ENCODE measurements around the gene TAF1C.

TAF1C gene

DNA sequence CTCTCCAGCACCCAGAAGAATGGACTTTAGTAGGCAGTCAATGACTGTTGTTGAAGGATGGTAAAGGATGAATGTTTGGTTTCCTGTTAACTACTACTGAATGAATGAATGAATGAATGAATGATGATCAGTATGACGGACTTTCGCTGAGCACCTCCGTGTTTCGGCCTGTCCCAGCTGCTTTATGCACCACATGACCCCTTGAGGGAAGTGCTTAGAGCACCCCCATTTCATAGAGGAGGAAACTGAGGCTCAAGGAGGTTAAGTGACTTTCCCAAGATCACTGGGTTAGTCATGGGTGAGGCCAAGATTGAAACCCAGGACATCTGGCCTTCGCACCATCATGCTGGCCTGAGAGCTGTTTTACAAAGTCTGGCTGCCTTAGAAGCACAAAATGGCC is 46.1 kb upstream of the TAF1C start:
- H3K27me3 ChIP-seq (replicated peaks; ENCODE audit: insufficient read depth, low read length) = peaks cover 75% of the 10 kb centered on the region
- H3K79me2 ChIP-seq (ENCODE audit: low read length) = no peaks in the 10 kb centered on the region
- no peak for DNase-seq
- no peak overlapping the region for H3K4me3 ChIP-seq (ENCODE audit: low read length)
- H3F3A ChIP-seq (ENCODE audit: insufficient read depth, low read length) = no peaks in the 10 kb centered on the region
- H2AFZ ChIP-seq (ENCODE audit: low read length) = no peak overlapping the region
- no peaks in the 10 kb centered on the region for H3K9me3 ChIP-seq (replicated peaks; ENCODE audit: insufficient read depth, low read length)
- H3K4me2 ChIP-seq (ENCODE audit: low read depth, low read length) = no peak overlapping the region
- no peak overlapping the region for H3K27ac ChIP-seq (ENCODE audit: low read length)
- no peaks in the 10 kb centered on the region for H3K4me1 ChIP-seq (ENCODE audit: low read length)
- H3K9me2 ChIP-seq (replicated peaks; ENCODE audit: insufficient read depth, low read length) = no peaks in the 10 kb centered on the region
- TF ChIP-seq, protein P1, sequence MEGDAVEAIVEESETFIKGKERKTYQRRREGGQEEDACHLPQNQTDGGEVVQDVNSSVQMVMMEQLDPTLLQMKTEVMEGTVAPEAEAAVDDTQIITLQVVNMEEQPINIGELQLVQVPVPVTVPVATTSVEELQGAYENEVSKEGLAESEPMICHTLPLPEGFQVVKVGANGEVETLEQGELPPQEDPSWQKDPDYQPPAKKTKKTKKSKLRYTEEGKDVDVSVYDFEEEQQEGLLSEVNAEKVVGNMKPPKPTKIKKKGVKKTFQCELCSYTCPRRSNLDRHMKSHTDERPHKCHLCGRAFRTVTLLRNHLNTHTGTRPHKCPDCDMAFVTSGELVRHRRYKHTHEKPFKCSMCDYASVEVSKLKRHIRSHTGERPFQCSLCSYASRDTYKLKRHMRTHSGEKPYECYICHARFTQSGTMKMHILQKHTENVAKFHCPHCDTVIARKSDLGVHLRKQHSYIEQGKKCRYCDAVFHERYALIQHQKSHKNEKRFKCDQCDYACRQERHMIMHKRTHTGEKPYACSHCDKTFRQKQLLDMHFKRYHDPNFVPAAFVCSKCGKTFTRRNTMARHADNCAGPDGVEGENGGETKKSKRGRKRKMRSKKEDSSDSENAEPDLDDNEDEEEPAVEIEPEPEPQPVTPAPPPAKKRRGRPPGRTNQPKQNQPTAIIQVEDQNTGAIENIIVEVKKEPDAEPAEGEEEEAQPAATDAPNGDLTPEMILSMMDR (IDR thresholded peaks at IDR 0.05; ENCODE audit: low read length) = no peak
- TF ChIP-seq EZH2 (optimal IDR thresholded peaks at IDR 0.05; ENCODE audit: low read depth, low read length) (no peak), EZH2phosphoT487 (IDR thresholded peaks at IDR 0.05; ENCODE audit: low read length) (no peak)
- no peaks in the 10 kb centered on the region for H3K36me3 ChIP-seq (replicated peaks; ENCODE audit: insufficient read depth, low read length)
- H4K20me1 ChIP-seq (ENCODE audit: insufficient read depth, low read length) = no peaks in the 10 kb centered on the region
- H3K9ac ChIP-seq (ENCODE audit: low read length) = no peak overlapping the region

DNA sequence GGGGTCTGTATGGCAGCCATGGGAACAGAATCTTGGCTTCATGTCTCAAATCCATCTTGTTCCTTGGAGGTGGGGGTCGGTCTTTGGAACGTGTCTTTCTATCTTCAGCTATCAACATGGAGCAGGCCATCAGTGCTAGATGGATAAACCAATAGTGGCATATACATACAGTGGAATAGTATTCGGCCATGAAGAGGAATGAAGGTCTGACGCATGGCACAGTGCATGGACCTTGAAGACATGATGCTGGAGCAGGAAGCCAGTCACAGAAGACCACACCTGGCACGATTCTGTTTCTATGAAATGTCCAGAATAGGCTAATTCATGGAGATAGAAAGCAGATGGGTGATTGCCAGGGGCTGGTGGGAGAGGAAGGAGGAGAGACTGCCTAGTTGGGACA is 45.2 kb upstream of the TAF1C start:
- H3K36me3 ChIP-seq (replicated peaks; ENCODE audit: insufficient read depth, low read length) = no peaks in the 10 kb centered on the region
- no peaks in the 10 kb centered on the region for H3K79me2 ChIP-seq (ENCODE audit: low read length)
- H3K4me3 ChIP-seq (ENCODE audit: low read length) = no peak overlapping the region
- no peaks in the 10 kb centered on the region for H3F3A ChIP-seq (ENCODE audit: insufficient read depth, low read length)
- H3K27me3 ChIP-seq (replicated peaks; ENCODE audit: insufficient read depth, low read length) = peaks cover 72% of the 10 kb centered on the region
- H3K4me2 ChIP-seq (ENCODE audit: low read depth, low read length) = no peak overlapping the region
- no peaks in the 10 kb centered on the region for H4K20me1 ChIP-seq (ENCODE audit: insufficient read depth, low read length)
- H3K27ac ChIP-seq (ENCODE audit: low read length) = no peak overlapping the region
- no peaks in the 10 kb centered on the region for H3K9me3 ChIP-seq (replicated peaks; ENCODE audit: insufficient read depth, low read length)
- H3K9ac ChIP-seq (ENCODE audit: low read length) = no peak overlapping the region
- DNase-seq = no peak
- H2AFZ ChIP-seq (ENCODE audit: low read length) = no peak overlapping the region
- H3K9me2 ChIP-seq (replicated peaks; ENCODE audit: insufficient read depth, low read length) = no peaks in the 10 kb centered on the region
- TF ChIP-seq EZH2phosphoT487 (IDR thresholded peaks at IDR 0.05; ENCODE audit: low read length) = no peak
- TF ChIP-seq, protein P1 (IDR thresholded peaks at IDR 0.05; ENCODE audit: low read length) = no peak
- no peak for TF ChIP-seq EZH2 (optimal IDR thresholded peaks at IDR 0.05; ENCODE audit: low read depth, low read length)
- H3K4me1 ChIP-seq (ENCODE audit: low read length) = no peaks in the 10 kb centered on the region

DNA sequence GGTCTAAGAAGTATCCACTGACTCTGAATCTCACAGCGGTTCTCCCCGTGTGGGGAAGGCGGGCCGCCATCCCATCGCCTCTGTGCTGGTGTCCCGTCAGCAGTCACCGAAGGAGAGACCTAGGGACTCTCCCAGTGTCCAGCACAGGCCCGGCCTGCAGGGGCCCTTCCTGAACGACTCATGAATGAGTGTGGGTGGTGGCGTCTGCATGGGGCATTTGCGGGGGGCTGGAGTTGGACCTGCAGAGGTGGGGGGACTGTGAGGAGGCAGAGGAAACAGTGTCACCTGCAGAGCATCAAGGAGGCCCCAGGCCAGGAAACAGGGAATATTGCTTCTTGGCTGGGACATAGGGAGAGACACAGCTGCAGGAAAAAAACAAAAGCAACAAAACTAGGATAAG is 42.6 kb upstream of the TAF1C start:
- Histone ChIP-seq H2AFZ (ENCODE audit: low read length) (no peak overlapping the region), H3F3A (ENCODE audit: insufficient read depth, low read length) (no peaks in the 10 kb centered on the region), H3K9me3 (replicated peaks; ENCODE audit: insufficient read depth, low read length) (no peaks in the 10 kb centered on the region), H3K4me3 (ENCODE audit: low read length) (no peak overlapping the region), H3K27ac (ENCODE audit: low read length) (no peak overlapping the region), H3K36me3 (replicated peaks; ENCODE audit: insufficient read depth, low read length) (no peaks in the 10 kb centered on the region), H3K9me2 (replicated peaks; ENCODE audit: insufficient read depth, low read length) (no peaks in the 10 kb centered on the region), H3K79me2 (ENCODE audit: low read length) (no peaks in the 10 kb centered on the region), H3K9ac (ENCODE audit: low read length) (no peak overlapping the region), H3K27me3 (replicated peaks; ENCODE audit: insufficient read depth, low read length) (peaks cover 71% of the 10 kb centered on the region), H3K4me2 (ENCODE audit: low read depth, low read length) (no peak overlapping the region), H3K4me1 (ENCODE audit: low read length) (no peaks in the 10 kb centered on the region), H4K20me1 (ENCODE audit: insufficient read depth, low read length) (no peaks in the 10 kb centered on the region)
- TF ChIP-seq, protein P1 (IDR thresholded peaks at IDR 0.05; ENCODE audit: low read length) = no peak
- no peak for TF ChIP-seq EZH2phosphoT487 (IDR thresholded peaks at IDR 0.05; ENCODE audit: low read length)
- no peak for TF ChIP-seq EZH2 (optimal IDR thresholded peaks at IDR 0.05; ENCODE audit: low read depth, low read length)
- DNase-seq = no peak
